Cardiac fibroblast (primary cell): ENCODE measurements around the gene CYP1B1.

Experiments
- DNase-seq, 2 donors: peaks; one replicate each; pipeline versions ENCODE4 v3.0.0 to v3.0.0-alpha.2; 2010; ENCODE audit warnings: low read depth in 2 of 2
- H3K4me3 ChIP-seq, 2 donors: replicated peaks in 1 of 2; 1 replicate in 1 of 2; 2 replicates in 1 of 2; pipeline ENCODE4 v1.5.1; 2011; ENCODE audit warnings: low read depth in 2 of 2, low read length in 2 of 2, mild to moderate bottlenecking in 2 of 2, moderate library complexity in 1 of 2
- TF ChIP-seq, protein P1 (sequence below): IDR thresholded peaks from one replicate; pipeline ENCODE4 v1.5.1; 2011; ENCODE audit warnings: low read depth, mild to moderate bottlenecking, low read length, inconsistent platforms

Gene CYP1B1

DNA sequence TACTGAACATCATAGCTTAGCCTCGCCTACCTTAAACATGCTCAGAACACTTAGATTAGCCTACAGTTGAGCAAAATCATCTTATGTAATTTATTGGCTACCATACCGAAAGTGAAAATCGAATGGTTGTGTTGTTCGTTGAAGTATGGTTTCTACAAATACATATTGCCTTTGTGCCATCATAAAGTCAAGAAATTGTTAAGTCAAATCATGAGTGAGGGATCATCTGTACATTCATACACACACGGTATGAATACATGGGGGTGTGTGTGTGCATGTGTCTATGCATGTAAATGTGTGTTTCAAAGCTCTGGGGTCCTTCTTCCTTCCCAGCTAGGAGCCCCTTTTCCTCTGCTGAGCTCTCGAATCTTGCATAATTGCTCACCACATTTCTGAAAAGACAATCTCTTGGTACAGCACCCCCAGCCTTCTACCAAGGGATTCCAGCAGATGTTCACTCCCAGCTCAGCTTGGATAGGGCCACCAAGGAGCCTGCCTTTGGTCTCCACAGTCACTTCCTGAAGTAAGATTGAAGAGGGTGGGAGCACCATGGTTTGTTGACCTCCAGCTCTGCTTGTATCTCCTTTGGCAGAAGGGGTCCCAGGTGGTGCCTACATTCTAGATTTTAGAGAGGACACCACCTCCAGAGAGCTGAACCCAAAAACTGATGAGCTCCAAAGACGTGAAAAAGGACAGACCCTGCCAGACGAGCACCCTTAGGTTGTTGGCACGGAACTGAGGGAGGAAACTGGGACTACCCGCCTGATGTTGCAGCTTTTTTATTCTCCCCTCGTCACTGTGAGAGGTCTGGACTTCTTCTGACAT, 33.2 kb upstream of the CYP1B1 start:
- no peak overlapping the region for H3K4me3 ChIP-seq

DNA sequence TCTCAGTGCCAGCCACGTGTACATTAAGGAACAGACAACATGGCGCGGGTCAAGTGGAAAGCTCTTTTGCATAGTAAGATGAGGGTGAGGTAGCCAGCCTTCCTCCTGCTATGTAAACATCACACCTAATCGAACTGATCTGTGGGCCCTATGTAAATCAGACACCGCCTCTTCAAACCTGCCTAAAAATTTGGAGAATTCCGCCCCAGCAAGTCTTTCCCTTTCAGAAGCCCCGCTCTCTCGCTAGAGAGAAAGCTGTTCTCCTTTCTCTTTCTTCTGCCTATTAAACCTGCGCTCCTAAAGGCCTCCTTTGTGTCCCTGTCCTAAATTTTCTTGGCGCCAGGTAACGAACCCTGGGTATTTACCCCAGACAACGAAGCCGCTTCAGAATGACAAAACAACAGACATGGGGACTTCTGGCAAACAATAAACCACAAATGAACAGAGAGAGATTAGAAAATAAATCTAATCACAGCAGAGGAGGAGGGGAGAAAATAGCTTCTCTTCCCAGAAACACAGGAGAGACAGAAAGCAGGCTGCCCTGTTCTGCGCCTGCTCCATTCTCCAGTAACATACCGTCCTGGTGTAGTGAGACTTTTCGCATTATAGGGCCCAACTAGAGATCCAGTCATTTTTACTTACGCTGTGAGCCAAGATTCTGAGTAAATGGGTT, 31.9 kb upstream of the CYP1B1 start:
- TF ChIP-seq, protein P1, sequence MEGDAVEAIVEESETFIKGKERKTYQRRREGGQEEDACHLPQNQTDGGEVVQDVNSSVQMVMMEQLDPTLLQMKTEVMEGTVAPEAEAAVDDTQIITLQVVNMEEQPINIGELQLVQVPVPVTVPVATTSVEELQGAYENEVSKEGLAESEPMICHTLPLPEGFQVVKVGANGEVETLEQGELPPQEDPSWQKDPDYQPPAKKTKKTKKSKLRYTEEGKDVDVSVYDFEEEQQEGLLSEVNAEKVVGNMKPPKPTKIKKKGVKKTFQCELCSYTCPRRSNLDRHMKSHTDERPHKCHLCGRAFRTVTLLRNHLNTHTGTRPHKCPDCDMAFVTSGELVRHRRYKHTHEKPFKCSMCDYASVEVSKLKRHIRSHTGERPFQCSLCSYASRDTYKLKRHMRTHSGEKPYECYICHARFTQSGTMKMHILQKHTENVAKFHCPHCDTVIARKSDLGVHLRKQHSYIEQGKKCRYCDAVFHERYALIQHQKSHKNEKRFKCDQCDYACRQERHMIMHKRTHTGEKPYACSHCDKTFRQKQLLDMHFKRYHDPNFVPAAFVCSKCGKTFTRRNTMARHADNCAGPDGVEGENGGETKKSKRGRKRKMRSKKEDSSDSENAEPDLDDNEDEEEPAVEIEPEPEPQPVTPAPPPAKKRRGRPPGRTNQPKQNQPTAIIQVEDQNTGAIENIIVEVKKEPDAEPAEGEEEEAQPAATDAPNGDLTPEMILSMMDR: no peak
- H3K4me3 ChIP-seq: no peak overlapping the region
- no peak for DNase-seq

More for the DNA sequence above, 33.2 kb upstream of the CYP1B1 start:
- DNase-seq: no peak
- TF ChIP-seq, protein P1: no peak

DNA sequence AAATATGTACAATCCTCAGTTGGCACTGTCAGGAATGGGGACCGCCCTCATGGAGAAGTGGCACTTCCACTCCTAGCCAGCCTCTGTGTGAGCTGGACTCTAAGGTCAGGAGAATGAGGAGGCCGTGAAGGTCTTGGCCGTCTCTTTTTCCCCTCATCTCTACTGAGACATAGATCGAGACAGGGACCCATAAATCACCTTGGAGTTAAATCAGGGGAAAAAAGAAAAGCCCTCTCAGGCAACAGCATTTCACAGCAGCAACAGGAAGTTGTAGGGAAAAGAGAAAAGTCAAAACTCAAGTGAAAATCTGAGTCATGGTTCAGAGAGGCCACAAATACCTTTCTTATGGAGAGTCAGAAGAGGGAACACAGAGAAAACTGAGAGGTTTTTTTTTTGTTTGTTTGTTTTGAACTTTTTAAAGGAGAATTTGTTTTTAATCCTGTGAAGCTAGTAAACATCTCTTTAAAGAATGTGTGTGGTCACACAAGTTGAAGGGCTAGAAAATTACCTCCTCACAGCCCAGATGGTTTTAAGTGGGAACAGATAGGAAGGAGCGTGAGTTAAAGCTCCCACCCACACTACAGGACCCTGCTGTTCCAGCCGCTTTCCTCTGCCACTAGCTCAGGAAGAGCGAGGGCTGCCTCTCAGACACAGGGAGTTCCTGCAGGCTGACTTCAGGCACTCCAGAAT, 30.6 kb upstream of the CYP1B1 start:
- TF ChIP-seq, protein P1: no peak
- H3K4me3 ChIP-seq: no peak overlapping the region
- peak; percentile 72 to 81 for DNase-seq

DNA sequence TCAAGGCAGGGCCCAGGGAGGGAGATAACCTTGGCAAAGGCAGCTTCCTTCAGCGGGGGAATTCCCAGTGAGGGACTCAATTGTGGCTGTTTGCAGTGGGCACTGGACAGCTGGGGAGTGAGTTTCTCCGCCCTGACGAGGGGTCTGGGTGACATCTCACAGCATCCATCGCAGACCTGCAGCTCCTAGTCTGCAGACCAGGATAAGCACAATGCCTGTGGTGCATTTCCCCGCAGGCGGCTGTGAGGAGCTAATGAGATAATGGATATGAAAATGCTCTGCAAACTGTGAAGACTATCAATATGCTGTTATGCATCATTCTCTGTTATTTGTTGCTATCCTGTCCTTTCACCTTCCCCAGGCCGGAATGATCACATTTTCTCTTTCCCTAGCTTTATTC, 30.0 kb upstream of the CYP1B1 start:
- TF ChIP-seq, protein P1: no peak
- H3K4me3 ChIP-seq: no peak overlapping the region
- DNase-seq: no peak

DNA sequence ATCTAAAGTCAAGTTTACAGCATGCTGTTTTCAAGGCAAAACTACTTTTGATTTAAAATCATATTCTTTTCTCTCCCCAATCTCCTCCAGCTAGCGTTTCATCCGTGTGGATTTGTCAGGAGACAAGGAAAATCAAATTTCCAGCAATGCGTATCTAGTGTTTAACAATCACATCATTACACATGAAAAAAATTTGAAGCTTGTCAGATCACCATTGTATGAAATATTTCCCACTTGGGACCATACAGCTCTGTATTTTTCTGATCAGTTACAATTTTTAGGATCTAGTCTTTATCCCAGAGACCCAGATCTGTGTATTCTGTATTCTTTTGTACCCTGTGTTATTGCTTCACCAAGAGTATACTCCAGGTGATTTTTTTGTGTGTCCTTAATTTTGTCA, 28.6 kb upstream of the CYP1B1 start:
- no peak overlapping the region for H3K4me3 ChIP-seq
- TF ChIP-seq, protein P1: no peak
- DNase-seq: no peak

DNA sequence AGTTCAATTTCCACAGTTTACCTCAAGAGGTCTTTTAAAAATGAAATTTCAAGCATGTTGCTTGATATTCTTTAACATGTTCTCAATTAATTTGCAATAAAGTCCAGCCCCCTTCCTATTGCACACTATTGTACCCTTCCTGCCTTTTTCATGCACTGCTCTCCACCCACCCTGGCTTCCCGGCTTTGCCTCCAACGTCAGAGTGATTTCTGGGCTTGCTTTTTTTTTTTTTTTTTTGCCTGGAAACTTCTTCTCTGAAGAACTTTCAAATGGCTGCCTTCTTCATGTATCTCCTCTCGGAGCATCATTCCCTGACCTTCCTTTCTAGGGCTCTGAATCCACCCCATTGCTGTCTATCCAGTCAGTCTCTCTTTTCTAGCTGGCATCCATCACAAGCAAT, 24.4 kb upstream of the CYP1B1 start:
- TF ChIP-seq, protein P1: no peak
- DNase-seq: no peak
- H3K4me3 ChIP-seq: no peak overlapping the region
